Stimulated activated CD4-positive, alpha-beta T cell treated with anti-CD3 and anti-CD28 coated beads, Interleukin-1b, Interleukin-23, amount 100 ng/mL, for 4 hours (primary cell): ENCODE results near the gene SP9.

Experiments
- DNase-seq, 2 donors: peaks; one replicate each; pipeline ENCODE4 v3.0.0-alpha.2; 2020; ENCODE audit warnings: low read depth in 2 of 2

Gene SP9

GRCh38 chr2:174334781-174335251 lies at the start of gene SP9:
TSS of gene SP9 (plus strand) at chr2:174334954. CDS start at chr2:174335093, 139 bp downstream.
- DNase-seq = no peak

DNA sequence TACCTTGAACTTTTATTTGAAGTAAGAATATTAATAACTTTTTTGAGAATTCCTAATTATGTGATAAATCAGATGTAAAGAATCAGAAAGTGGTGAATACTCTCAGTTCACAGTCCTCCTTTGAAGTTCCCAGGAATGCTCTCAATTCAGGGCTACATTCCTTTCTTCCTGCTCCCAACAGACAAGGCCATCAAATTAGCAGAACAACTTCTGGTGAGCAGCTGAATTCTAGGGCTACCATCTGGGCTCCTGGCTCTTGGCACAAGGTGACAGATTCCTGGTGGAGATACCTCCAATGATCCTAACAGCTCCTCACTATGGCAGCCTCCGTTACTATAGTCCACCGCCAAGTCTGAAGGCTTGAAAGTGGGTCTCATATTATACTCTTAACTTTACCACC lies 48.6 kb upstream of the SP9 start:
- DNase-seq = no peak

DNA sequence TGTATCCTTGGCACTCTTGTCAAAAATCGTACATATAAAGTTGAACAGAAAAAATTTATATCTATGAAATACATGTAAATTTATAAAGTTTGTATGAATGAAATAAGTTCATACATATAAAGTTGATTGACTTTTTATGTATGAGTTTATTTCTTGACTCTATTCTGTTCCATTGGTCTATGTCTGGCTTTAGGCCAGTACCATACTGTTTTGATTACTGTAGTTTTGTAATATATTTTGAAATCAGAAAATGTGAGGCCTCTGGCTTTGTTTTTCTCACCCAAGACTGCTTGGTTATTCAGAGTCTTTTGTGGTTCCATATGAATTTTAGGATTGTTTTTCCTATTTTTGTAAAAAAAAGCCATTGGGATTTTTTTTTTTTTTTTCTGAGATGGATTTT lies 41.8 kb upstream of the SP9 start:
- no peak for DNase-seq

DNA sequence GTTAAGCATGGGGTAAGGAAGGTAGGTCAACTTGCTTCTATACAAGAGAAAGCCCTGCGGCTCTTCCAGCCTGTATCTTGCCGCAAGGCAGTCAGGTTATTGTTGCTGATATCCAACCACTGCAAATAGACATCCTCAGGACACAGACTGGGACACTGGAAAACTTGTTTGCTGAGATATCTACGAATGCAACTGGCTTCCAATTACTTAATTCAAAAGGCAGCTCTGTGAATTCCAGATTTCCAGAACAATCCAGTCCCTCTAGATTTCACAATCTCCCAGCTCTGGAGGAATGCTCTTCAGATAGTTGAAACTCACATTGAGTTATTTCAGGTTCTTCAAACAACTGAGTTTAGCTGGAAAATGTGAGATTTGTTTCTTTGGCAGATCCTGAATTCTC lies 34.6 kb upstream of the SP9 start:
- no peak for DNase-seq

DNA sequence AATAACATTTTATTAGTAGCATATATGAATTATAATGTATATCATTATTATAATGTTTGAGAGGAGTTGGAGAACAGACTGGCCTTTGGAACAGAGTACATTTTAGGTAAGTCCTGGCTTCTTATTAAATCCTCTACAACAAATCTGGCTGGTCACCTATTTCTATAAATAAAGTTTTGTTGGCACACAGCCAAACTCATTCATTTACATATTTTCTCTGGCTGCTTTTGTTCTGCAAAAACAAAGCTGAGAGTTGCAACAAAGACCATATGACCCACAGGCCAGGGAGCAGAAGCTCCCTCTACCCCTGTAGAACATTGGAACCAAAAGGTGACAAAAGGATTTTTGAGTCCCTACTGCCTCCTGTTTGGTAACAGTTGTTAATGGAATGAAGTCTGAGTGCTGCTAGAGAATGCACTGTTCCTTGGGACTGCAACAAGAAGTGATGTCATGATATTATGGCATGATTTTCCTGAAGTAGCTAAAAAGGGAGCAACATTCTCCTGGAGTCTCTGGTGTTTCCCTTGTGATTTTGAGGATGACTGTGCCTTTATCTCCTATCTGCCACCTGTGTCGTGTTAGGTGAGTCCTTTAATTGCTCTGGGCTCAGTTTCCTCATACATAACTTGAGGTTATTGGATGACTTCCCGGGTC lies 22.0 kb upstream of the SP9 start:
- no peak for DNase-seq

GRCh38 chr2:174322149-174322548 lies 12.6 kb upstream of the SP9 start:
- no peak for DNase-seq

- no peak for DNase-seq
Measured at GRCh38 chr2:174322746-174323145, 12.0 kb upstream of the SP9 start.

GRCh38 chr2:174324530-174324929 lies 10.2 kb upstream of the SP9 start:
- DNase-seq = no peak

GRCh38 chr2:174325373-174326160 lies 9.2 kb upstream of the SP9 start:
- DNase-seq = no peak

- no peak for DNase-seq
Measured at GRCh38 chr2:174326161-174327020, 8.4 kb upstream of the SP9 start.

DNA sequence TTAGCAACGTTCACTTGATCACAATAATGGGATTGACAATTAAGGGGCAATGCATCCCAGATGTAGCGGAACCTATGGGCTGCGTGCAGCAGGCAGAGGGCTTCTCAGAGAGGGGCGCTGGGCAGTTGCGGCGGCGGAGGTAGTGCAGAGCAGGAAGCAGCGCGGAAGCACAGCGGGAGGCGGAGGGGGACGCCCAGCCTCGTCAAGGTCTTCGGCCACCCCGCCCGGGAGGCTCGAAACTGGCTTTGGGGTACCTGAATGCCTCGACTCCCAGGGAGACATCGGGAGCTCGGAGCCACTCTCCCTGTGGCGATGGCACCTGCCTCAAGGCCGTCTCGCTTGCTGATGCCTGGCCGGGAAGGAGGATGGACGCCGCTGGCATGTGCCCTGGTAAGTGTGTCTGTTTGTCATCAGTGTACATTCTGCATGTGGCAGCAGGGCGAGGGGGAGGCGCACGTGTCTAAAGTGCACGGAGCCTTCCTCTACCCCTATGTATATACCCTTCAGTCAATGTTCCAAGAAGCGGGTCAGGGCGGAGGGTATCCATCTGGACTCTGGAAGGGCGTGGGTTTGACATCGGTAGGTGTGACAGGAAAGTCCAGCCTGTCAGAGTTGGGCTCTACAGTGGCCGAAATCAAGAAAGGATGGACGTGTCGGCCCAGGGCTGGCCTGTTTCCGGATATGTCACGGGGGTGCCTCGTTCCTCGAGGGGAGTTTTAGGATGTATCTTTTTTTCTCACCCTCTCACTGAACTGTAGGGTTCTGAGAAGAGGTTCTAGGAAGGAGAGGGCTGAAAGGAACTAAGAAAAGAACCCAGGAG lies 7.5 kb upstream of the SP9 start:
- no peak for DNase-seq

DNA sequence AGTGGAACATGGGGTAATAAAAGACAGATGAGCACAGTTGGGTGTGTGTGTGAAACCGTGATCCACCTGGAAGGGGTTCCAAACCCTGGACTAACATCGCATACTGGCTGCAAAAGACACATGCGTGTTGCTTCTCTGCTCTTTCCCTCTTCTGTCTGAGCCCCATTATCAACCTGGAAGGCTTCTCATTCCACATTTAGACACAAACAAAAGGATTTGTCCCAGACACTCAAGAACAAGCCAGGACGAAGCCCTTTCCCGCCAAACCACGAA lies 7.0 kb upstream of the SP9 start:
- no peak for DNase-seq

- DNase-seq = no peak
Measured at GRCh38 chr2:174328114-174328960, 6.4 kb upstream of the SP9 start.

DNA sequence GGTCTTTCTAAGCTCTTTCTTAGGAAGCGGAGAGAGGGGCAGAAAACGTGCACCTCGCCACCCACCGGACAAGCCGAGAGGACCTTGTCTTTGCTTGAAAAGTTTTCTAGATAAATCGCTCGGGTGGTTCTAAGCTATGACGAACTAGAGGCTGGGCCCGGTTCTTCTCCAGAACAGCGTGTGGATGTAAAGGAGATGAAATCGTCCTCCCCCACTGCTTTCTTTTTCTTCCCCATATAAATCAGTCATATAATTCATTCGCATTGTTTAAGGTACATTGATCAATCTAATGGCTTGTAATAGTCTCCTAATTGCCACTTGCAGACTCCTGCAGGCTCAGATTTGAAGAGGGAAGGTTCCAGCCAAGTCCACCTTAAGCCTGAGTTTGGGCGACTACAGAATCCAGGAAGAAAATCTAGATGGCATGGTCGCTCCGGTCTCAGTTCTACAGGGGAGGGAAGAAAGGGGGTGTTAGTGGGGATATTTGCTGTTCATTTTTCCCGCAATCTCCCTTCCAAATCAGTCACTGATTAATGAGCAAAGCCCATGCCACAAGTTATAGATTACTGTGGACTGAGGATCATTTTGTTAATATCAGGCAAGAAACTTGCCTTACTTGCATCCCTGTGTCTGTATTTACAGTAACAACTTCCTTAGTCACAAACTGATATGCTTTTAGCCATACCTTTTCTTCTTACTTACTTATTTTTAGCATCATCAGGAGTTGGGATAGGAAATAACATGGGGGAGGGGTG lies 5.6 kb upstream of the SP9 start:
- DNase-seq = no peak

DNA sequence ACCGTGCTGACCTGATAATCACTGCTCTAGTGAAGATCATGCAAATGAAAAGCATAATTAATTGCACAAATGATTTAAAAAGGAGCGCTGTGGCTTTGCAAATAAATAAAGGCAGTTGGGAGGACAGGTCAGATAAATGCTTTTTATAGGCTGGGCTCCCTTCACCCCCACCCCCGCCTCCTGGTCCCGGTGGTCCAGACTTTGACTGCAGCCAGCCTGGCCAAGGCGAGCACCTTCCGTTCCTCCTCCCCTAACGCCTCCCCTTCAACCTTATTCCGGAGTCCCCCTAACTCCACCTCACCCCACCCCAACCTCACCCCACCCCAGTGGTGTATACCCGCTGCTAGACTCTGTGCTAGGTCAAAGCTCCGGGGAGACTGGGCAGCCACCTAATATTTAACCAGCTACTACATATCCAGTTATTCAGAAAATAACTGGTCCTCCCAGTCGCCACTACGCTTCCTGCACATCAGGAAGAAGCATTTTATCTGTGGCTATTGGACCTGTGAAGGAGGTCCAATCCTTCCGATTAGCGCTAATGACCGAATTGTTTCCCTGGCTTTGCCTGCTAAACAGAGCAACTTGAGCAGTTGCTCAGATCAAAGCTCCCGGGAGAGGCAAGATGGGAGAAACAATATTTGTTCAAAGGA lies 3.7 kb upstream of the SP9 start:
- DNase-seq = no peak

DNA sequence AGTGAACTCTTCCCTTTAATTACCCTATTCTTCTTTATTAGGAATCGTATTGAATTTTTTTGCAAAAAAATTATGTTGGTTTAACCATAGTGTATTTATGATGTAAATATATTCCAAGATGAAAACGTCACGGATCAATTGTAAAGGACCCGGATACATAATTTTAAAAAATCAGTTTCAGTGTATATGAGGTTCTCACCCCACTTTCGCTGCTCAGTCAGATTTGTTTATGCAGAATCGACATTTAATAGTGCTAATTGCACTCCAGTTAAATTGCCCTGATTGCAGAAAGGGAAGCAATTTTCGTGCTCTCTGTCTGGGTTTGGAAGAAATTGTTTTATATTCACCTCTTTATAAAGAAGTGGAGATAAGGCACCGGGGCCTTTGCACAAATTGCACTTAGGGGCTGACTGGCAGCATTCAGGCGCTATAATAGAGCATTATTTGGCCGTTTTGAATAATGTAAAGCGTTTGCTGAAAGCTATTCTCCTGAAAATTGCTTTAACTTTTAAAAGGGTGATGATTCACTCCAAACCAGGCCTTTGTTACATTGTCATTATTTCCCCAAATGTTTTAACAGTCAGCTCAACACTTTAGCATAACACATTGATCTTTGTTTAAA lies 3.0 kb upstream of the SP9 start:
- no peak for DNase-seq

DNA sequence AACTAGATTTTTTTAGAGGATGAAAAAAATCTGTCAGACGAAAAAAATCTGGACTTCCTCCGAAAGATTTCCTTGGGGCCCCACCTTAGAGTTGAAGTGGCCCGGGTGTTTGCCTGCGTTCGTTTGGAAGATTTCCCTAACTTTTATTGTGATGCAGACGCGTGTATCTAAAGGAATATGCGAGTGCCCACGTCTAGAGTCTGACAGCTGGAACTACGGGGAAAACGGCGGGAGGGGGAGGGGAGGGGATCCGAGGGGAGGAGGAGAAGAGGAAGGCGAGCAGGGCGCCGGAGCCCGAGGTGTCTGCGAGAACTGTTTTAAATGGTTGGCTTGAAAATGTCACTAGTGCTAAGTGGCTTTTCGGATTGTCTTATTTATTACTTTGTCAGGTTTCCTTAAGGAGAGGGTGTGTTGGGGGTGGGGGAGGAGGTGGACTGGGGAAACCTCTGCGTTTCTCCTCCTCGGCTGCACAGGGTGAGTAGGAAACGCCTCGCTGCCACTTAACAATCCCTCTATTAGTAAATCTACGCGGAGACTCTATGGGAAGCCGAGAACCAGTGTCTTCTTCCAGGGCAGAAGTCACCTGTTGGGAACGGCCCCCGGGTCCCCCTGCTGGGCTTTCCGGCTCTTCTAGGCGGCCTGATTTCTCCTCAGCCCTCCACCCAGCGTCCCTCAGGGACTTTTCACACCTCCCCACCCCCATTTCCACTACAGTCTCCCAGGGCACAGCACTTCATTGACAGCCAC lies 2.4 kb upstream of the SP9 start:
- DNase-seq = no peak

DNA sequence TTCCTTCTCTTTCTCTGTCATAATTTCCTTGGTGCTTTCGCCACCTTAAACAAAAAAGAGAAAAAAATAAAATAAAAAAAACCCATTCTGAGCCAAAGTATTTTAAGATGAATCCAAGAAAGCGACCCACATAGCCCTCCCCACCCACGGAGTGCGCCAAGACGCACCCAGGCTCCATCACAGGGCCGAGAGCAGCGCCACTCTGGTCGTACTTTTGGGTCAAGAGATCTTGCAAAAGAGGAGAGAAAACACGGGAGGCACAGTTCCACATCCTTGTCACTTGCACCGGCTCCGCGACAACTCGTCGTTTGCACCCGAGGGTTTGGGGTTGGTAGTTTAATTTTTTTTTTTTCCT lies 1.8 kb upstream of the SP9 start:
- no peak for DNase-seq
